Rectal smooth muscle tissue (tissue), 1 donor: ENCODE measurements around the gene LPP.

Experiments
- H3K27ac ChIP-seq: one replicate; pipeline ENCODE4 v1.7.0; 2013; ENCODE audit warnings: low read depth, low read length, inconsistent platforms
- H3K27me3 ChIP-seq: one replicate; pipeline ENCODE4 v1.7.0; 2013; ENCODE audit warnings: low read length; ENCODE audit not compliant: control insufficient read depth, insufficient read depth
- H3K36me3 ChIP-seq: one replicate; pipeline ENCODE4 v1.7.0; 2013; ENCODE audit warnings: low read length; ENCODE audit not compliant: control insufficient read depth, insufficient read depth
- H3K4me1 ChIP-seq: one replicate; pipeline ENCODE4 v1.7.0; 2013; ENCODE audit warnings: low read length; ENCODE audit not compliant: control insufficient read depth, insufficient read depth
- H3K4me3 ChIP-seq: one replicate; pipeline ENCODE4 v1.7.0; 2013; ENCODE audit warnings: low read length
- H3K9ac ChIP-seq: one replicate; pipeline ENCODE4 v1.7.0; 2013; ENCODE audit warnings: low read length

The LPP gene

GRCh38 chr3:188196232-188196990 lies 42.5 kb downstream of the LPP start:
- H3K9ac ChIP-seq = no peak overlapping the region
- H3K4me1 ChIP-seq = peaks cover 43% of the 10 kb centered on the region
- H3K36me3 ChIP-seq = peaks cover 1% of the 10 kb centered on the region
- H3K27me3 ChIP-seq = no peaks in the 10 kb centered on the region
- no peak overlapping the region for H3K4me3 ChIP-seq
- H3K27ac ChIP-seq = peak overlapping the region; percentile 84

GRCh38 chr3:188197388-188197847 lies 43.5 kb downstream of the LPP start:
- H3K27ac ChIP-seq = peak overlapping the region; percentile 84

DNA sequence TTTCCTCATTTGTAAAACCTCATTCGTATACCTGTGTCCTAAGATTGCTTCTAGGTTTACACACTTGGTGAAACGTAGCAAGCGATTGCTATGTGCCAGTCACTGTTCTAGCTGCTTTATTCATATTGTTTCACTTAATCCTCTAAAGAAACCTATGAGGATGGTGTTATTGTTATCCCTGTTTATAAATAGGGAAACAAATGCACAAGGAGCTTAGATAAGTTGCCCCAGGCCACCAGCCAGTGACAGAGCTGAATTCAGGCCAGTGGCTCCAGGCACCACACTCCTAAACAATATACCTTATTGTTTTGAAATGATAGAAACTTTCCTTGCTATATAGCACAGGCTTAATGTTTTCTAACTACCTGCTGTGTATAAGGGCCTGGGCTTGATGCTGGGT lies 44.0 kb downstream of the LPP start:
- Histone ChIP-seq H3K27me3 (no peaks in the 10 kb centered on the region), H3K9ac (no peak overlapping the region), H3K4me1 (peaks cover 41% of the 10 kb centered on the region), H3K27ac (peak overlapping the region; percentile 84), H3K36me3 (no peaks in the 10 kb centered on the region), H3K4me3 (no peak overlapping the region)

More at GRCh38 chr3:188197388-188197847, 43.5 kb downstream of the LPP start:
- no peaks in the 10 kb centered on the region for H3K36me3 ChIP-seq
- no peak overlapping the region for H3K4me3 ChIP-seq
- H3K4me1 ChIP-seq = peaks cover 41% of the 10 kb centered on the region
- no peaks in the 10 kb centered on the region for H3K27me3 ChIP-seq
- H3K9ac ChIP-seq = no peak overlapping the region

DNA sequence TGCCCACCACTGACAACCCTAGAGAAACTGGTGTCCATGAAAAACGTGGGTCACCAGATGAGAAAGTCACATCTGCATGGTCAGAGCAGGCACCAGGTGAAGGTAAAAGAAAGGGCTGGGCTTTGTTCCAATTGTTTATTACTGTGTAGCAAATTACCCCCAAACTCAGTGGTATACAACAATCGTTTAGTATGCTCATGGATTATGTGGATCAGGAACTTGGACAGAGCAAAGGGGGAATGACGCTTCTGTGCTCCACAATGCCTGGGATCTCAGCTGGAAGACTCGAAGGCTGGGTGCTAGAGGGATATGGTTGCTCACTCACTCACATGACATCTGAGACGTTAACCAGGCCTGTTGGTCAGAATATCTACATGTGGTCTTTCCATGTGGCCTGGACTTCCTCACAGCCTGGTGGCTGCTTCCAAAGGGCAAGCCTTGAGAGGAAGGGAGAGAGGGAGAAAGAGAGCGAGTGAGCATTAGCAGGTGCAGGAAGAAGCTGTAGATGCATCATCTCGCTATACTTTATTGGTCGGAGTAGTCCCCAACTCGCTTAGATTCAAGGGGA lies 44.9 kb downstream of the LPP start:
- H3K36me3 ChIP-seq = no peaks in the 10 kb centered on the region
- no peak overlapping the region for H3K9ac ChIP-seq
- peaks cover 41% of the 10 kb centered on the region for H3K4me1 ChIP-seq
- no peaks in the 10 kb centered on the region for H3K27me3 ChIP-seq
- H3K4me3 ChIP-seq = no peak overlapping the region
- H3K27ac ChIP-seq = peak overlapping the region; percentile 84

GRCh38 chr3:188199386-188199785 lies 45.4 kb downstream of the LPP start:
- Histone ChIP-seq H3K27me3 (no peaks in the 10 kb centered on the region), H3K9ac (no peak overlapping the region), H3K4me1 (peaks cover 42% of the 10 kb centered on the region), H3K27ac (peak overlapping the region; percentile 84), H3K36me3 (no peaks in the 10 kb centered on the region), H3K4me3 (no peak overlapping the region)

- Histone ChIP-seq H3K27ac (peak overlapping the region; percentile 63), H3K4me1 (peaks cover 42% of the 10 kb centered on the region)
These were observed 46.5 kb downstream of the LPP start for GRCh38 chr3:188200481-188200880.

GRCh38 chr3:188202358-188203138 lies 48.6 kb downstream of the LPP start:
- Histone ChIP-seq H3K27ac (peak overlapping the region; percentile 58), H3K27me3 (no peaks in the 10 kb centered on the region), H3K4me1 (peaks cover 37% of the 10 kb centered on the region), H3K36me3 (no peaks in the 10 kb centered on the region), H3K9ac (no peak overlapping the region), H3K4me3 (no peak overlapping the region)

More at GRCh38 chr3:188200481-188200880, 46.5 kb downstream of the LPP start:
- H3K36me3 ChIP-seq = no peaks in the 10 kb centered on the region
- no peak overlapping the region for H3K4me3 ChIP-seq
- H3K9ac ChIP-seq = no peak overlapping the region
- H3K27me3 ChIP-seq = no peaks in the 10 kb centered on the region

DNA sequence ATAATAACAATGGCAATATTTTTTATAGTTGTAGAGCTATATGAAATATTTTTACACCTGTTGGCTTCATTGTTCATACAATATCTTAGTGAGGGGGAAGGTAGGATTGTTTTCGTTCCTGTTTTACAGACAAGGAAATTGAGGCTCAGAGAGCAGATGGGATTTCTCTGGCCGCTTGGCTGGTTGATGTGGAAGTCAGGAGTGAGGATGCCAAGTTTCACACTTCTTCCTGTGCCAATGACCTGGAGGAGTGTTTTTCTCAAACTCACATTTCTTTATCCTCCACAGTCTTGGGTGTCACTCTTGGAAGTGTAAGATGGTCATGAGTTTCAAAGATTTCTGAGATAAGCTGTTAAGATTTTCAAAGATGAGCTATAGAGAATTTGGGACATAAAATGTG lies 50.6 kb downstream of the LPP start:
- Histone ChIP-seq H3K27me3 (no peaks in the 10 kb centered on the region), H3K4me1 (peaks cover 36% of the 10 kb centered on the region), H3K27ac (peak overlapping the region; percentile 30), H3K9ac (no peak overlapping the region), H3K4me3 (no peak overlapping the region), H3K36me3 (no peaks in the 10 kb centered on the region)

- Histone ChIP-seq H3K27ac (peak overlapping the region; percentile 81), H3K4me3 (no peak overlapping the region), H3K9ac (no peak overlapping the region), H3K4me1 (peaks cover 39% of the 10 kb centered on the region), H3K27me3 (no peaks in the 10 kb centered on the region), H3K36me3 (no peaks in the 10 kb centered on the region)
These were observed 52.0 kb downstream of the LPP start for GRCh38 chr3:188205992-188206416.

GRCh38 chr3:188206787-188207186 lies 52.8 kb downstream of the LPP start:
- H3K27ac ChIP-seq = peak overlapping the region; percentile 81
- no peaks in the 10 kb centered on the region for H3K36me3 ChIP-seq
- no peak overlapping the region for H3K4me3 ChIP-seq
- H3K27me3 ChIP-seq = no peaks in the 10 kb centered on the region
- H3K9ac ChIP-seq = no peak overlapping the region
- H3K4me1 ChIP-seq = peaks cover 44% of the 10 kb centered on the region

- peak overlapping the region; percentile 81 for H3K27ac ChIP-seq
These were observed 54.1 kb downstream of the LPP start for GRCh38 chr3:188207941-188208515.

DNA sequence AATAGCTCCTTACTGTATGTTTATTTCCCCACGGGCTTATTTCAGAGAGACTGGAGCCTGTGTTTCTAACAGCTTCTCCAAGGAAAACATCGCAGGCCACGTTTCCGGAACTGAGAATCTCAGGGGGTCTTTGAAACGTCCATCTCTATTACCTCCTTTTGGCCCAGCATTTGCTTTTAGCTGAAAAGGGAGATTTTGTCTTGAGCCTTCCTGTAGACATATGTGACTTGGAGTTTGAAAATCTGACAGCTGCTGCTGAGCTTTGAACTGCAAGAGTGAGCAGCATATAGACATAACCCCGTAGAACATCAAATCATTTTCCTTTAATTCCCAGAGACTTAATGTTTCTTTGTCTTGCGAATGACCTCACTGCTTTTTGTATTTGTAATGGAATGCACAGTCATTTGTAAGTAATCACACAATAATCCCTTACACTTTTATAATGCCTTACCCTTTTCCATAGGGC lies 54.6 kb downstream of the LPP start:
- Histone ChIP-seq H3K27ac (peak overlapping the region; percentile 81), H3K4me3 (peak overlapping the region; percentile 10), H3K9ac (no peak overlapping the region), H3K36me3 (no peaks in the 10 kb centered on the region), H3K27me3 (no peaks in the 10 kb centered on the region), H3K4me1 (peaks cover 48% of the 10 kb centered on the region)

More at GRCh38 chr3:188207941-188208515, 54.1 kb downstream of the LPP start:
- H3K4me1 ChIP-seq = peaks cover 48% of the 10 kb centered on the region
- H3K27me3 ChIP-seq = no peaks in the 10 kb centered on the region
- H3K36me3 ChIP-seq = no peaks in the 10 kb centered on the region
- peak overlapping the region; percentile 10 for H3K4me3 ChIP-seq
- no peak overlapping the region for H3K9ac ChIP-seq
